Common myeloid progenitor, CD34-positive (primary cell): ENCODE data around the gene TNFAIP2.
A peak's percentile ranks its signal among the peaks of the same experiment; 100 is the strongest.

Source experiments
- CTCF ChIA-PET: fragments of 350-600 bp; sonication (Branson Sonifier 250); formaldehyde crosslinking; loops from one replicate; lab custom pipeline; 2021; ENCODE audit warnings: antibody characterized with exemption; lab: Charles Lee
- POLR2A ChIA-PET: fragments of 350-600 bp; sonication (Branson Sonifier 250); formaldehyde crosslinking; loops from one replicate; lab custom pipeline; 2021; ENCODE audit warnings: antibody characterized with exemption; lab: Charles Lee
- DNase-seq, 3 donors: peaks; one replicate each; pipeline versions ENCODE4 v3.0.0 to v3.0.0-alpha.2; 2013
- H3K27ac ChIP-seq, 2 experiments: 1 replicate in 1 of 2; 2 replicates in 1 of 2; pipeline ENCODE4 v1.7.0; 2013; ENCODE audit warnings: inconsistent platforms in 2 of 2, low read length in 2 of 2, mild to moderate bottlenecking in 2 of 2, low read depth in 1 of 2, moderate library complexity in 1 of 2; ENCODE audit not compliant: severe bottlenecking in 2 of 2, insufficient read depth in 1 of 2, poor library complexity in 1 of 2
- H3K27me3 ChIP-seq, 5 experiments: replicated peaks in 2 of 5; 1 replicate in 3 of 5; 2 replicates in 2 of 5; pipeline versions ENCODE4 v1.6.1 to v1.7.0; 2013; ENCODE audit warnings: low read length in 4 of 5, mild to moderate bottlenecking in 2 of 5, moderate library complexity in 2 of 5, inconsistent platforms in 1 of 5; ENCODE audit not compliant: insufficient read depth in 5 of 5, control insufficient read depth in 4 of 5
- H3K36me3 ChIP-seq, 4 experiments: 1 replicate in 2 of 4; 2 replicates in 2 of 4; pipeline versions ENCODE4 v1.6.1 to v1.7.0; 2013; ENCODE audit warnings: low read length in 3 of 4, control low read depth in 1 of 4, mild to moderate bottlenecking in 1 of 4; ENCODE audit not compliant: control insufficient read depth in 4 of 4, insufficient read depth in 4 of 4
- H3K4me1 ChIP-seq, 4 experiments: 1 replicate in 3 of 4; 2 replicates in 1 of 4; pipeline versions ENCODE4 v1.6.1 to v1.7.1; 2013; ENCODE audit warnings: low read length in 3 of 4, mild to moderate bottlenecking in 3 of 4, control low read depth in 1 of 4, inconsistent platforms in 1 of 4, moderate library complexity in 1 of 4; ENCODE audit not compliant: control insufficient read depth in 4 of 4, insufficient read depth in 4 of 4; ENCODE audit errors: control extremely low read depth in 1 of 4
- H3K4me3 ChIP-seq, 7 experiments: 1 replicate in 4 of 7; 2 replicates in 3 of 7; pipeline versions ENCODE4 v1.5.1 to v1.7.0; 2013; ENCODE audit warnings: mild to moderate bottlenecking in 7 of 7, low read length in 6 of 7, moderate library complexity in 6 of 7, inconsistent platforms in 2 of 7, low read depth in 2 of 7, control low read depth in 1 of 7; ENCODE audit not compliant: insufficient read depth in 4 of 7, control insufficient read depth in 1 of 7; ENCODE audit errors: extremely low read depth in 1 of 7
- H3K9me3 ChIP-seq, 5 experiments: 1 replicate in 4 of 5; 2 replicates in 1 of 5; pipeline versions ENCODE4 v1.6.1 to v1.7.1; 2013; ENCODE audit warnings: low read length in 4 of 5, mild to moderate bottlenecking in 2 of 5, inconsistent platforms in 1 of 5, low read depth in 1 of 5, moderate library complexity in 1 of 5; ENCODE audit not compliant: control insufficient read depth in 4 of 5, insufficient read depth in 2 of 5; ENCODE audit errors: control extremely low read depth in 1 of 5
- WGBS: methylation state at CpG from one replicate; pipeline ENCODE4 v1.1.5; 2013; ENCODE audit not compliant: insufficient coverage; 5-methylcytosine and 5-hydroxymethylcytosine counted together

TNFAIP2 gene

GRCh38 chr14:103107941-103108748, 15.1 kb upstream of the TNFAIP2 start:
- POLR2A ChIA-PET: no interaction called here
- CTCF ChIA-PET: interaction anchor here (0.6 to 3.0 kb wide), 6 partner anchors 7 to 201 kb away, joined by 3 to 10 read pairs (median 3); no protein-coding TSS in a partner anchor
- peaks cover 0 to 21% (median 13%) of the 10 kb centered on the region in 5 experiments for H3K27me3 ChIP-seq

GRCh38 chr14:103108749-103109207, 14.5 kb upstream of the TNFAIP2 start:
- H3K4me1 ChIP-seq: peaks cover 0 to 72% (median 63%) of the 10 kb centered on the region in 4 experiments
- POLR2A ChIA-PET: no interaction called here
- WGBS: 83% methylated on average over 4 of the region's 9 CpGs
- H3K36me3 ChIP-seq: no peaks in the 10 kb centered on the region
- H3K27me3 ChIP-seq: peaks cover 0 to 15% (median 9%) of the 10 kb centered on the region in 5 experiments
- no peaks in the 10 kb centered on the region for H3K9me3 ChIP-seq
- CTCF ChIA-PET: interaction anchor here (0.6 to 3.0 kb wide), 6 partner anchors 7 to 201 kb away, joined by 3 to 10 read pairs (median 3); no protein-coding TSS in a partner anchor
- DNase-seq: peak; percentile 67 to 94 (median 94)
- H3K27ac ChIP-seq: no peak overlapping the region
- no peak overlapping the region for H3K4me3 ChIP-seq

More at GRCh38 chr14:103107941-103108748, 15.1 kb upstream of the TNFAIP2 start:
- WGBS: 97% methylated on average over 27 of the region's 28 CpGs
- H3K9me3 ChIP-seq: no peaks in the 10 kb centered on the region
- H3K4me3 ChIP-seq: no peak overlapping the region
- no peak for DNase-seq
- no peaks in the 10 kb centered on the region for H3K36me3 ChIP-seq
- H3K4me1 ChIP-seq: peaks cover 0 to 71% (median 60%) of the 10 kb centered on the region in 4 experiments
- H3K27ac ChIP-seq: no peak overlapping the region

- ChIA-PET CTCF (interaction anchor here (0.7 to 3.0 kb wide), 3 partner anchors 8 to 178 kb away, joined by 3 to 10 read pairs (median 3); no protein-coding TSS in a partner anchor), POLR2A (no interaction called here)
- 89% methylated on average over 31 of the region's 32 CpGs for WGBS
- no peak overlapping the region for H3K4me3 ChIP-seq
- peaks cover 0 to 76% (median 68%) of the 10 kb centered on the region in 4 experiments for H3K4me1 ChIP-seq
- peak overlapping the region in 1 of 2 experiments; percentile 22 for H3K27ac ChIP-seq
- peaks cover 0 to 5% (median under 1%) of the 10 kb centered on the region in 5 experiments for H3K27me3 ChIP-seq
- no peaks in the 10 kb centered on the region for H3K36me3 ChIP-seq
- DNase-seq: peak in 2 of 3 donors; percentile 48 to 61
- H3K9me3 ChIP-seq: no peaks in the 10 kb centered on the region
These were observed 13.5 kb upstream of the TNFAIP2 start for GRCh38 chr14:103109535-103110441.

GRCh38 chr14:103110681-103111231, 12.5 kb upstream of the TNFAIP2 start:
- Histone ChIP-seq H3K4me3 (no peak overlapping the region), H3K27ac (peak overlapping the region in 1 of 2 experiments; percentile 22), H3K27me3 (no peaks in the 10 kb centered on the region), H3K4me1 (peaks cover 0 to 75% (median 64%) of the 10 kb centered on the region in 4 experiments), H3K9me3 (no peaks in the 10 kb centered on the region), H3K36me3 (no peaks in the 10 kb centered on the region)
- ChIA-PET CTCF (interaction anchor here (0.7 to 3.0 kb wide), 2 partner anchors 9 to 177 kb away, joined by 3 to 10 read pairs; no protein-coding TSS in a partner anchor), POLR2A (no interaction called here)
- WGBS: 97% methylated on average over 13 of the region's 14 CpGs
- DNase-seq: no peak

- Histone ChIP-seq H3K4me3 (no peak overlapping the region), H3K27me3 (no peaks in the 10 kb centered on the region), H3K36me3 (no peaks in the 10 kb centered on the region), H3K9me3 (no peaks in the 10 kb centered on the region), H3K4me1 (peaks cover 0 to 73% (median 65%) of the 10 kb centered on the region in 4 experiments), H3K27ac (no peak overlapping the region)
- 92% methylated on average over 2 of the region's 6 CpGs for WGBS
- peak in 1 of 3 donors; percentile 44 for DNase-seq
- POLR2A ChIA-PET: no interaction called here
- CTCF ChIA-PET: interaction anchor here (3.0 kb wide), 1 partner anchor 10 kb away, joined by 10 read pairs; no protein-coding TSS in a partner anchor
These were observed 11.9 kb upstream of the TNFAIP2 start for GRCh38 chr14:103111232-103111868.
